ENCODE measurements around the gene KLC1.
A peak's percentile ranks its signal among the peaks of the same experiment; 100 is the strongest.
"Not testable (repeated sequence)": the region's sequence is repeated elsewhere in the genome, so short reads cannot be mapped to it uniquely, and the experiment has no call there.

Gene KLC1

GRCh38 chr14:103649001-103649400 lies 20.0 kb downstream of the KLC1 start:
- in situ Hi-C loops (cut with HindIII; ENCODE audit: low sequenced_read_pairs), result no loop called here
- DNase-seq (ENCODE audit: low read depth, low spot score), result no peak
- TF ChIP-seq CTCF (IDR thresholded peaks at IDR 0.05; ENCODE audit: low read depth, low read length), result no peak
- H3K4me3 ChIP-seq (ENCODE audit: low read depth, low read length), result no peak overlapping the region

DNA sequence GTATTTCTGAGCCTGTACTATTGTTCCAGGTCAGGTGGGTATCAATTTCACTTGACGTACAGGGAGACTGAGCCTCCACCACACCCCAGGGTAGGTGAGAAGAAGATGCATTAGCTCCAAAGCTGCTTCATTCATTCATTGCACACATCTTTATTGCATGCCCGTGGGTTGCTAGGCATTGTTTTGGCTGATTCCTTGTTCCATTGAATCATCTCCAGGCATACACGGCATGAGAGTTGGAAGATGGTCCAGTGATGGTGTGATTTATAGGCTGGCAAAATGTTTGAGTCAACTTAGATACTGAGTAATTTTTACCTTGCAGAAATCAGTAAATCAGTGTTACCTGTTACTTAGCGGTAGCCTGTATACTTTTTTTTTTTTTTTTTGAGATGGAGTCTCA lies 21.2 kb downstream of the KLC1 start:
- in situ Hi-C loops (cut with HindIII; ENCODE audit: low sequenced_read_pairs), result no loop called here
- DNase-seq (ENCODE audit: low read depth, low spot score), result no peak
- TF ChIP-seq CTCF (IDR thresholded peaks at IDR 0.05; ENCODE audit: low read depth, low read length), result no peak
- H3K4me3 ChIP-seq (ENCODE audit: low read depth, low read length), result no peak overlapping the region

- in situ Hi-C loops (cut with HindIII; ENCODE audit: low sequenced_read_pairs), result no loop called here
- no peak for TF ChIP-seq CTCF (IDR thresholded peaks at IDR 0.05; ENCODE audit: low read depth, low read length)
- H3K4me3 ChIP-seq (ENCODE audit: low read depth, low read length), result no peak overlapping the region
- no peak for DNase-seq (ENCODE audit: low read depth, low spot score)
Observed at GRCh38 chr14:103651585-103651984, 22.6 kb downstream of the KLC1 start.

DNA sequence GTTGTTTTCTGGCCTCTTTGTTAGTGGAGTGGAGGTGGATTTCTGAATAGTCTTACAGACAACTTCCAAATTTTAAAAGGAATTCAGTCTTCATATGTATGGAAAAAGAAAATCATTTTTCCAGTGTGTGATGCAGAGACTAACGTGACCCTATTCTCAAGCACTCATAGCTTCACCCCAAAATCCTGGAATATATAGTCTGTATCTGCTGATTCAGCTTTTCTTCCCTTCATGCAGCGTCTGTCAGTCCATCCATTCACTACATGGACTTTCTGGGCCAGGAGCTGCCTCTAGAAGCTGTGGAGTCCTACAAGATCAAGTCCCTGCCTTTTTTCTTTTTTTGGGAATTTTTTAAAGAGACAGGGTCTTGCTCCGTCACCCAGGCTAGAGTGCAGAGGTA lies 23.8 kb downstream of the KLC1 start:
- no peak for DNase-seq (ENCODE audit: low read depth, low spot score)
- in situ Hi-C loops (cut with HindIII; ENCODE audit: low sequenced_read_pairs), result no loop called here
- no peak overlapping the region for H3K4me3 ChIP-seq (ENCODE audit: low read depth, low read length)
- TF ChIP-seq CTCF (IDR thresholded peaks at IDR 0.05; ENCODE audit: low read depth, low read length), result no peak

DNA sequence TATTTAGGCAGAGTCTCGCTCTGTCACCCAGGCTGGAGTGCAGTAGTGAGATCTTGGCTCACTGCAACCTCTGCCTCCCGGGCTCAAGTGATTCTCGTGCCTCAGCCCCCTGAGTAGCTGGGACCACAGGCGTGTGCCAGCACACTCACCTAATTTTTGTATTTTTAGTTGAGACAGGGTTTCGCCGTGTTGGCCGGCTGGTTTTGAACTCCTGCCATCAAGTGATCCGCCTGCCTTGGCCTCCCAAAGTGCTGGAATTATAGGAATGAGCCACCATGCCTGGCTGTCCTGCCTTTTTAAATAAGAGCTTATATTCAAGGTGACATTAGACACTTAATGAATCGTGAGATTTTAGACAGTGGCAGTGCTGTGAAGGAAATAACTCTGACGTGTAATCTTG lies 24.3 kb downstream of the KLC1 start:
- DNase-seq (ENCODE audit: low read depth, low spot score), result peak; percentile 15
- H3K4me3 ChIP-seq (ENCODE audit: low read depth, low read length); in situ Hi-C loops (cut with HindIII; ENCODE audit: low sequenced_read_pairs): not testable (repeated sequence)

DNA sequence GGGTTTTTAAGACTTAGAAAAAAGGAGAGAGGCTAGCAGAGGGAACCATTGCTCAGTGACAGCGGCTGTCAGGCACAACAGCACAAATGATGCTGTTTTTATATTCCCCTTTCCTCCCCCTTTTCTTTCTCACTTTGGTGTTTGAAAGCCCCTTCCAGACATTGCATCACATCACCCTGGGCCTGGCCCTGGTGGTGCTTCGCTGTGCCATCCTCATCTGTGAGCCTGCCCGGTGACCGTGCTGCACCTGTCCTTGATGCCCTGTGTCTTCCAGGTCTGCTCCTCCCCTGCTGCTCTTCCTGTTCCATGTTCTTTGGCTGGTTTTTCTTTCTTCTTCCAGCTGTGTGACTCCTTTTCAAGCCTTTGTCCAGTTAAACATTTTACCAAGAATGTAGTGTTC lies 24.8 kb downstream of the KLC1 start:
- DNase-seq (ENCODE audit: low read depth, low spot score), result no peak

DNA sequence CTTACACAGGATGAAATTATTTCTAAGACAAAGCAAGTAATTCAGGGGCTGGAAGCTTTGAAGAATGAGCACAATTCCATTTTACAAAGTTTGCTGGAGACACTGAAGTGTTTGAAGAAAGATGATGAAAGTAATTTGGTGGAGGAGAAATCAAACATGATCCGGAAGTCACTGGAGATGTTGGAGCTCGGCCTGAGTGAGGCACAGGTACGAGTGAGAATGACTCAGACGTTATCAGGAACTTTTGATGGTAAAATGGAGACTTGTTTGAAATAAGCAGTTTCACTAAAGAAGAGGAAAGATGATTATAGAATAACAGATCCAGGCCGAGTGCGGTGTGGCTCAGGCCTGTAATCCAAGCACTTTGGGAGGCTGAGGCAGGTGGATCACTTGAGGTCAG lies 25.6 kb downstream of the KLC1 start:
- no peak overlapping the region for H3K4me3 ChIP-seq (ENCODE audit: low read depth, low read length)
- no peak for TF ChIP-seq CTCF (IDR thresholded peaks at IDR 0.05; ENCODE audit: low read depth, low read length)
- in situ Hi-C loops (cut with HindIII; ENCODE audit: low sequenced_read_pairs), result no loop called here
- DNase-seq (ENCODE audit: low read depth, low spot score), result no peak

More for the DNA sequence above, 24.8 kb downstream of the KLC1 start:
- no peak for TF ChIP-seq CTCF (IDR thresholded peaks at IDR 0.05; ENCODE audit: low read depth, low read length)
- no peak overlapping the region for H3K4me3 ChIP-seq (ENCODE audit: low read depth, low read length)
- in situ Hi-C loops (cut with HindIII; ENCODE audit: low sequenced_read_pairs), result no loop called here

Measured in astrocyte of the spinal cord (primary cell).